HepG2 (cell line): ENCODE results near the gene WHAMM. TPM values are rescaled to one million over a fixed set of nuclear protein-coding genes. Genes with fewer than 3 reads are reported as not detected.

Source experiments
- ATF7-NPFF ChIP-seq: sonication (generic); formaldehyde crosslinking; IDR thresholded peaks from 2 replicates; pipeline ENCODE4 v1.8.1; 2023; ENCODE audit warnings: mild to moderate bottlenecking, low read depth, missing genetic modification reagents, moderate library complexity
- BCL3 ChIP-seq: sonication (generic); formaldehyde crosslinking; IDR thresholded peaks from 2 replicates; pipeline ENCODE4 v1.5.1; 2020; ENCODE audit warnings: mild to moderate bottlenecking, missing genetic modification reagents, moderate library complexity
- BCL6 ChIP-seq: IDR thresholded peaks from 2 replicates; pipeline ENCODE4 v1.6.1; 2016; ENCODE audit warnings: missing genetic modification reagents, missing compliant biosample characterization
- E2F1 ChIP-seq: sonication (generic); formaldehyde crosslinking; IDR thresholded peaks from 2 replicates; pipeline ENCODE4 v1.5.0; 2020; ENCODE audit warnings: missing genetic modification reagents
- ELF3 ChIP-seq: IDR thresholded peaks from 2 replicates; pipeline ENCODE4 v1.6.1; 2016; ENCODE audit warnings: missing genetic modification reagents, missing compliant biosample characterization
- HNF1B ChIP-seq: sonication (generic); formaldehyde crosslinking; IDR thresholded peaks from 2 replicates; pipeline ENCODE4 v1.5.1; 2020; ENCODE audit warnings: mild to moderate bottlenecking, moderate library complexity, missing genetic modification reagents
- KAT2B ChIP-seq: fragments of 150-350 bp; IDR thresholded peaks from 2 replicates; pipeline ENCODE4 v1.6.1; 2014; ENCODE audit warnings: low read depth, low read length, borderline replicate concordance
- KDM1A ChIP-seq: IDR thresholded peaks from 2 replicates; pipeline ENCODE4 v1.6.1; 2016; ENCODE audit warnings: missing compliant biosample characterization
- MAZ ChIP-seq, 2 experiments: sonication (generic) in 1 of 2; formaldehyde crosslinking in 1 of 2; IDR thresholded peaks; 2 replicates each; pipeline versions ENCODE4 v1.5.0 to v1.6.1; 2012 to 2020; ENCODE audit warnings: low read depth in 2 of 2, mild to moderate bottlenecking in 2 of 2, borderline replicate concordance in 1 of 2, improper control_type of control experiment in 1 of 2, low read length in 1 of 2, missing genetic modification reagents in 1 of 2, moderate library complexity in 1 of 2
- NR3C1 ChIP-seq: sonication (generic); formaldehyde crosslinking; IDR thresholded peaks from 2 replicates; pipeline ENCODE4 v1.4.0; 2020; ENCODE audit warnings: missing genetic modification reagents
- PRPF4 ChIP-seq: fragments of 200-400 bp; formaldehyde crosslinking; IDR thresholded peaks from 2 replicates; pipeline ENCODE4 v1.6.1; 2016; ENCODE audit warnings: low read length, low read depth; ENCODE audit not compliant: poor library complexity, severe bottlenecking
- REST ChIP-seq, 2 experiments: IDR thresholded peaks; 2 replicates each; pipeline ENCODE4 v1.6.1; 2011 to 2012; ENCODE audit warnings: low read length in 2 of 2, borderline replicate concordance in 1 of 2, low read depth in 1 of 2, mild to moderate bottlenecking in 1 of 2, moderate library complexity in 1 of 2
- SMAD1 ChIP-seq: sonication (generic); formaldehyde crosslinking; IDR thresholded peaks from 2 replicates; pipeline ENCODE4 v1.4.0; 2020; ENCODE audit warnings: missing genetic modification reagents, low read depth, mild to moderate bottlenecking, borderline replicate concordance
- SYNCRIP ChIP-seq: fragments of 200-400 bp; formaldehyde crosslinking; IDR thresholded peaks from 2 replicates; pipeline ENCODE4 v1.6.1; 2018; ENCODE audit warnings: mild to moderate bottlenecking, low read depth, low read length; ENCODE audit not compliant: insufficient read depth
- TBX2 ChIP-seq: sonication (generic); formaldehyde crosslinking; IDR thresholded peaks from 2 replicates; pipeline ENCODE4 v1.5.0; 2020; ENCODE audit warnings: missing genetic modification reagents, mild to moderate bottlenecking, borderline replicate concordance
- THYN1 ChIP-seq: sonication (generic); formaldehyde crosslinking; IDR thresholded peaks from 2 replicates; pipeline ENCODE4 v1.8.1; 2023; ENCODE audit warnings: low read depth, mild to moderate bottlenecking, moderate library complexity, missing genetic modification reagents, borderline replicate concordance
- ZNF101 ChIP-seq: sonication (generic); formaldehyde crosslinking; IDR thresholded peaks from 2 replicates; pipeline ENCODE4 v1.4.0; 2020; ENCODE audit warnings: mild to moderate bottlenecking, low read depth, missing genetic modification reagents, borderline replicate concordance
- ZNF569 ChIP-seq: sonication (generic); formaldehyde crosslinking; IDR thresholded peaks from 2 replicates; pipeline ENCODE4 v1.5.0; 2020; ENCODE audit warnings: mild to moderate bottlenecking, missing genetic modification reagents, moderate library complexity, borderline replicate concordance
- ZNF691 ChIP-seq: sonication (generic); formaldehyde crosslinking; IDR thresholded peaks from 2 replicates; pipeline ENCODE4 v1.4.0; 2020; ENCODE audit warnings: missing genetic modification reagents, low read depth, mild to moderate bottlenecking, borderline replicate concordance
- polyA plus RNA-seq, 8 experiments: library from polyadenylated mRNA; depleted of rRNA in 3 of 8; stranded (reverse) in 7 of 8; unstranded in 1 of 8; fragments of >200 nt; fragmentation: Illumina TruSeq in 4 of 8; extraction: Trizol in 4 of 8; gene quantifications; 2 replicates each; pipeline versions ENCODE4 v1.2.1 to v1.2.3, GENCODE V29; 2011 to 2016; ENCODE audit warnings: low read depth in 4 of 8, missing spikeins in 1 of 8, mixed read lengths in 1 of 8; ENCODE audit not compliant: insufficient read depth in 1 of 8
- total RNA-seq, 5 experiments: library from RNA; depleted of rRNA; stranded (reverse); fragments of >200 nt; fragmentation: Illumina TruSeq; extraction: Trizol; gene quantifications; 2 replicates each; pipeline ENCODE4 v1.2.3, GENCODE V29; 2016; ENCODE audit warnings: low read depth in 1 of 5

The WHAMM gene
- total and polyA plus RNA-seq, 2 of the 13 experiments (the other 11 are each of a cell fraction or from before 2014, with no cell fraction given): 2.9 to 3.0 TPM

GRCh38 chr15:82763361-82764116 is 45.9 kb upstream of the WHAMM start (continued):
- TF ChIP-seq PRPF4 (no peak), NR3C1 (CRISPR knock-in tag) (no peak), SYNCRIP (no peak), ATF7-NPFF (CRISPR knock-in tag) (no peak), ZNF569 (no peak), SMAD1 (CRISPR knock-in tag) (no peak), BCL6 (0 out of 2 replicates have a peak, but pooled peaks have one; percentile 10), ZNF691 (CRISPR knock-in tag) (0 out of 2 replicates have a peak, but pooled peaks have one; percentile 29), ELF3 (CRISPR knock-in tag) (peak; percentile 39; the same call in 1 of the 2 replicates), TBX2 (CRISPR knock-in tag) (peak; percentile 52), KAT2B (no peak), HNF1B (CRISPR knock-in tag) (no peak), E2F1 (CRISPR knock-in tag) (no peak), THYN1 (CRISPR knock-in tag) (no peak), REST (IDR thresholded peaks at IDR 0.05; ENCODE audit: borderline replicate concordance in 1 of 2, low read depth in 1 of 2, low read length in 2 of 2) (no peak), MAZ (IDR thresholded peaks at IDR 0.05; ENCODE audit: borderline replicate concordance, low read depth, low read length) (no peak), MAZ (CRISPR knock-in tag; IDR thresholded peaks at IDR 0.05; ENCODE audit: low read depth) (no peak), ZNF101 (CRISPR knock-in tag) (no peak), KDM1A (0 out of 2 replicates have a peak, but pooled peaks have one; percentile 8), BCL3 (no peak)
